Skeletal muscle cell (primary cell): Measurements from ENCODE around the gene PLGLB2.
"Not testable (repeated sequence)": the region's sequence is repeated elsewhere in the genome, so short reads cannot be mapped to it uniquely, and the experiment has no call there.

Source experiments
- DNase-seq: peaks from one replicate; pipeline ENCODE4 v3.0.0-alpha.2; 2010; ENCODE audit warnings: low read depth
- H3K4me3 ChIP-seq: 2 replicates; pipeline ENCODE4 v1.5.1; 2011; ENCODE audit warnings: low read depth, mild to moderate bottlenecking, control low read depth, low read length, moderate library complexity

PLGLB2 gene

GRCh38 chr2:87747791-87748190 is at the start of gene PLGLB2:
Gene PLGLB2, plus strand, starts transcription at chr2:87748087. Its CDS starts 67 bp downstream, at chr2:87748154.
- H3K4me3 ChIP-seq, DNase-seq: not testable (repeated sequence)

DNA sequence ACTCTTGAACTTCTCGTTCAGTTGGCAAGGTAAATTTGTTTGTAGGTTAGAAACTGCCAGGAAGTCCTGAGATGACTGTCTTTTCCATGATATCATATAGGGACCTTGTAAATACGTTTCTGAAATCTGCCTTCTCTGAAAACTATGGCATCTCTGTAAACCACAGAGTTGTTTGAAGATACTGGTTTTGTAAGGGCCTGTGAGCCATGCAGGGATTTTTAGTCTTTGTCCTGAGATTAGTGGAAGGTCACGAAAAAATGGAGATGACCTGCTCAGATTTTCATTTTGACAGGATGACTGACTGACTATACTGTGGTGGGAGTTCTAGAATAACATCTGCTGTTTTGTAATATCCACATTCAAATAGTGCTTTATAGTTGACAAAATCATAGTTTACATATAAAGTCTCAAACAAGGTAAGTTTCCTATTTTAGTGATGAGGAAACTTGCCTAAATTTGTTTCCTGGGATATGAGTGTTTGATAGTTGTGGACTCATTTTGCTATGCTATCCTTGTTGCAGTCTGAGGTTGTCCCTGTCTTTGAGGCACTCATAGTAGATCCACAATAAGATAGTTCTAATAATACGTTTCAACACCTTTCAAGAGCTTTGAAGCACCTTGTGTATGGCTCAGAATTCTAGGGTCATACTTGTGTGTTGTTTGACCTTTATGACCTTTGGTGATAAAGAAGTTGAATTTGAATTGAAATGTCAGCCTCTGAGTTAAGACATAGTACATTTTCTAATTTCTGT is 43.1 kb upstream of the PLGLB2 start:
- not testable (repeated sequence) for H3K4me3 ChIP-seq, DNase-seq

- DNase-seq, H3K4me3 ChIP-seq: not testable (repeated sequence)
These were observed 39.5 kb upstream of the PLGLB2 start for GRCh38 chr2:87708368-87708767.

DNA sequence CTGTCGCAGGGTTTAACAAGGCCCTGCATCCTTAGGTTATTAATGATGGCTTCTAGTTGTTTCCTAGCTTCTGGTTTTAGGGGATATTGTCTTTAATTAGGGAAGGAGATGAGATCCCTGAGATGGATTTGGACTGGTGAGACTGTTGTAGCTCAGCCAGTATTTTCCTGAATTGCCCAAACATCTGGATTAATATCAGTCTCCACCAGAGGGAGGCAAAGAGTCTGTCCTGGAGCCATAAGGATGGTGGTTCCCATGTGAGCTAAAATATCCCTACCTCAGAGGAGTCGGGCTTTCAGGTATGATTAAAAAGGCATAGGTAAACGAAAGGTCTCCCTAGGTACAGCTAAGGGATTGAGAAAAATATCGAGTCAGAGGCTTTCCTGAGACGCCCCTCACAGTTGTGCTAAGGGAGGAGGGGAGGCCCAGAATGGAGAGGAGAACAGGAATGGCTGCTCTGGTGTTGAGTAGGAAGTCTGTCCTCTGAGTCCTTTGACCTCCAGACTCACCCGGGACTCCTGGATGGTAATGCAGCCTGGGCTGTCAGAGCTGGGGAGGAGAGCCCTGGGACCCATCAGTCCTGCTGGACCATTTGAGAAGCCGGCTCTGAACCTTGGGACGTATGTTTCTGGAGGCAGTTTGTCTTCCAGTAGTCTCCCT is 19.8 kb upstream of the PLGLB2 start:
- H3K4me3 ChIP-seq, DNase-seq: not testable (repeated sequence)

GRCh38 chr2:87740928-87741327 is 7.0 kb upstream of the PLGLB2 start:
- not testable (repeated sequence) for DNase-seq

DNA sequence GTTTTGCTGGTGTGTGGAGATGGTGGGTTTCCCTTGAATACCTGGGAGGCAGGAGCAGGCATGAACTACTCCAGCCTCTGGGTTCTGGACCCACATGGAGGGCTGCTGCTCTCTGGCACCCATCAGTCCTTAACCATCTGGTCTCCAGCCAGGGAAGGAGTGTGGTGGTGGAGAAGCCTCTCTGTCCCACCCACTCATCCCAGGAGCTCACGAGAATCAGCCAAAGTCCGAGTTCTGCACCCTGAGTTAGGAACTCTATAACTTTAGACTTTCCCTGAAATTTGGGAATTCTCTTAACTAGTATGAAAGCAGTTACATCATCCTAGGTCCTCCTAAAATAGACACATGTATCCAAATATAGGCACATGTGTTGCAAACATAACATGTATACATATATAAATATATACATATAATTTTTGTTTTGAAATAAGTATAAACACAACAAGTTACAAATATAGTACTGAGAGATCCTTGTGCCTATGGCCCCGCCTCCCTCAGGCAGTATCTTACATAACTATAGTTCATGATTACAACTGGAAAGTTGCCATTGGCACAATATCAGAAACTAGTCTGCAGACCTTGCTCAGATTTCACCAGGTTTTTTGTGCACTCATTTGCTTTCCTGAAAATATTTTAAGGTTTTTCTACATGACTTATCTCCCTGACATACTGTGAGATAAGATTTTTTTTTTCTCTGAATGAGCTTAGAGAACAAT is 5.3 kb upstream of the PLGLB2 start:
- not testable (repeated sequence) for DNase-seq, H3K4me3 ChIP-seq

More at GRCh38 chr2:87740928-87741327, 7.0 kb upstream of the PLGLB2 start:
- H3K4me3 ChIP-seq = not testable (repeated sequence)

GRCh38 chr2:87743638-87744037 is 4.2 kb upstream of the PLGLB2 start:
- not testable (repeated sequence) for H3K4me3 ChIP-seq, DNase-seq

DNA sequence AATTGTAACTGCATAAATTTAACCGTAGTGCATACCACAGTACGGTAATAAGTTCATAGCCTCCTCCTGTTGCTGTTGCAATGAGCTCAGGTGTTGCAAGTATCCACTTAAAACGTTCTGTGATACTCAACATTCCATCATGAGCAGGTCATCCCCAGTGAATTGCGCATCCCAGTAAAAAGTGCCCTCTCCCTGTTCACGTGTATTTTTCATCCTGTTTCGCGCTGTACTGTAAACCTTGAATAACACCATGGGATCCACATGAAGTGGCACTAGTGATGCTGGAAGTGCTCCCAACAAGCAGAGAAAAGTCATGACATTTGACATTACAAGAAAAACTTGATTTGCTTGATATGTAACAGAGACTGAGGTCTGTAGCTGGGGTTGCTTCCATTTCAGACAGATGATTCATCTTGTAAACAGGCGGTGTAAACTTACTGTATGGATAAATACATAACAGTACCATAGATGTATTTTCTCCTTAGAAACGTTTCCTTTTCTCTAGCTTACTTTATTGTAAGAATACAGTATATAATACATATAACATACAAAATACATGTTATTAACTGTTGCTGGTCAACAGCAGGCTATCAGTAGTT is 2.4 kb upstream of the PLGLB2 start:
- not testable (repeated sequence) for H3K4me3 ChIP-seq, DNase-seq

- DNase-seq, H3K4me3 ChIP-seq: not testable (repeated sequence)
These were observed 637 bp downstream of the PLGLB2 start for GRCh38 chr2:87748524-87748923.

DNA sequence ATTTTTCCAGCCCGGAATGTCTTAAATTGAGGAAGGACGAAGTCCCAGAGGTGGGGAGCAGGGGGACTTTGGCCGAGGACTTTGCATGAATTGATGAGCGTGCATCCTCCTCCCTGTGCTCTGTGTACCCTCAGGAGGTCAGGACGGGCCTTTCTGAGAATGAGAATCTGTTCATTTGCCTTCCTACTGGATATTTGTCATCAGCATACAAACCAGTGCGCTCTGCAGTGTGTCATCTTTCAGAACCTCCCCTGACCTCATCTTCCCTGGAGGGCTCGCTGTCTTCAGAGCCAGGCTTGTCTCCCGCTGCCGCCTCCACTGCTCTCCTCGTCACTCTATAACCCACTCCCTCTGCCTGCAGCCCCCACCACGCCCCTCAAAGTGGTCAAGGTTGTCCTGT is 2.7 kb downstream of the PLGLB2 start:
- not testable (repeated sequence) for H3K4me3 ChIP-seq, DNase-seq

DNA sequence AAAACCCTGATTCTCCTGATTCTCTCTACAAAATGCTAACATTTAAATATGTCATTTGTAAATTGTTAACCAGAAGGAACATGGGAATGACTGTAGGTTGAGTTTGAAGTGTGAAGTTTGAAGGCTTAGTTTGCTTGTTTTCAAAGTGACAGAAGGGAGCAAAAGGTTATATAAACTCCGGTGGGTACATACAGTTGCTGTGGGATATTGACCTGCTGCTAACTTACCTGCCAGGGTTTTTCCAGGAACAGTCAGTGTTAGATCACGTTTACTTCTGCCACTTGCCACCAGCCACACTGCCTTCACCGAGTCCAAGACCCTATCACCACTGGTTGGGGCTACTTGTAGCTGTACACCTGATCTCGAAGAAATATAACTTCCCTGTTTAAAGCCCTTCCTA is 6.9 kb downstream of the PLGLB2 start:
- not testable (repeated sequence) for DNase-seq

More for the DNA sequence above, 6.9 kb downstream of the PLGLB2 start:
- not testable (repeated sequence) for H3K4me3 ChIP-seq
